CD14-positive monocyte (primary cell): ENCODE measurements around the gene EIF4ENIF1. TPM values are rescaled to one million over a fixed set of nuclear protein-coding genes. Genes with fewer than 3 reads are reported as not detected.
A peak's percentile ranks its signal among the peaks of the same experiment; 100 is the strongest.

Experiments used
- DNase-seq, 3 donors: peaks; one replicate each; pipeline ENCODE4 v3.0.0-alpha.2; 2011 to 2022
- H2AFZ ChIP-seq: 2 replicates; pipeline ENCODE4 v1.6.0; 2012; ENCODE audit warnings: mild to moderate bottlenecking, low read depth, low read length, inconsistent platforms; ENCODE audit not compliant: insufficient read depth, poor library complexity, severe bottlenecking
- H3K27ac ChIP-seq, 2 donors: 1 replicate in 1 of 2; 2 replicates in 1 of 2; pipeline ENCODE4 v1.5.1; 2012 to 2013; ENCODE audit warnings: low read length in 2 of 2, control low read depth in 1 of 2, inconsistent platforms in 1 of 2, low read depth in 1 of 2, mild to moderate bottlenecking in 1 of 2
- H3K27me3 ChIP-seq, 2 donors: one replicate each; pipeline versions ENCODE4 v1.6.0 to v1.6.1; 2011 to 2013; ENCODE audit warnings: low read length in 2 of 2; ENCODE audit not compliant: control insufficient read depth in 2 of 2, insufficient read depth in 2 of 2
- H3K36me3 ChIP-seq, 2 donors: replicated peaks in 1 of 2; 1 replicate in 1 of 2; 2 replicates in 1 of 2; pipeline versions ENCODE4 v1.5.1 to v1.6.1; 2012 to 2013; ENCODE audit warnings: low read length in 2 of 2, control low read depth in 1 of 2, inconsistent platforms in 1 of 2, mild to moderate bottlenecking in 1 of 2; ENCODE audit not compliant: insufficient read depth in 2 of 2, control insufficient read depth in 1 of 2
- H3K4me1 ChIP-seq, 2 donors: 1 replicate in 1 of 2; 2 replicates in 1 of 2; pipeline versions ENCODE4 v1.5.1 to v1.6.1; 2012 to 2013; ENCODE audit warnings: low read length in 2 of 2, control low read depth in 1 of 2, inconsistent platforms in 1 of 2, mild to moderate bottlenecking in 1 of 2, moderate library complexity in 1 of 2; ENCODE audit not compliant: insufficient read depth in 2 of 2, control insufficient read depth in 1 of 2
- H3K4me2 ChIP-seq: replicated peaks from 2 replicates; pipeline ENCODE3; 2012; ENCODE audit warnings: low read length, moderate library complexity, mild to moderate bottlenecking; ENCODE audit not compliant: poor library complexity, severe bottlenecking; ENCODE audit errors: extremely low read depth
- H3K4me3 ChIP-seq, 3 experiments: fragments of 200-600 bp in 1 of 3; sonication (generic) in 1 of 3; replicated peaks in 1 of 3; 1 replicate in 2 of 3; 2 replicates in 1 of 3; pipeline ENCODE4 v1.5.1; 2011 to 2013; ENCODE audit warnings: low read length in 3 of 3, mild to moderate bottlenecking in 3 of 3, control low read depth in 2 of 3, low read depth in 2 of 3, inconsistent platforms in 1 of 3, moderate library complexity in 1 of 3
- H3K79me2 ChIP-seq: 2 replicates; pipeline ENCODE4 v1.6.0; 2012; ENCODE audit warnings: mild to moderate bottlenecking, control low read depth, inconsistent platforms, low read length, moderate library complexity; ENCODE audit not compliant: insufficient read depth
- H3K9ac ChIP-seq: 2 replicates; pipeline ENCODE4 v1.6.0; 2017; ENCODE audit warnings: low read length, mild to moderate bottlenecking; ENCODE audit not compliant: insufficient read depth, poor library complexity, severe bottlenecking
- H3K9me3 ChIP-seq, 2 donors: replicated peaks in 1 of 2; 1 replicate in 1 of 2; 2 replicates in 1 of 2; pipeline versions ENCODE4 v1.5.1 to v1.6.1; 2012 to 2013; ENCODE audit warnings: low read length in 2 of 2, control low read depth in 1 of 2; ENCODE audit not compliant: control insufficient read depth in 1 of 2, insufficient read depth in 1 of 2
- H4K20me1 ChIP-seq: 2 replicates; pipeline ENCODE4 v1.6.0; 2012; ENCODE audit warnings: mild to moderate bottlenecking, low read length, control low read depth, moderate library complexity; ENCODE audit not compliant: insufficient read depth
- H3K27ac Mint-ChIP-seq, 7 donors: one replicate each; pipeline ENCODE4 v1.8.0; 2020; ENCODE audit warnings: mild to moderate bottlenecking in 7 of 7, mixed read lengths in 7 of 7, moderate library complexity in 6 of 7, inconsistent platforms in 2 of 7
- H3K27me3 Mint-ChIP-seq, 3 donors: one replicate each; pipeline ENCODE4 v1.8.0; 2021 to 2022; ENCODE audit warnings: low read depth in 3 of 3, mild to moderate bottlenecking in 3 of 3, mixed read lengths in 3 of 3, moderate library complexity in 3 of 3, inconsistent platforms in 1 of 3
- H3K36me3 Mint-ChIP-seq, 2 donors: one replicate each; pipeline ENCODE4 v1.8.0; 2020; ENCODE audit warnings: mixed read lengths in 2 of 2, inconsistent platforms in 1 of 2, mild to moderate bottlenecking in 1 of 2
- H3K4me1 Mint-ChIP-seq: one replicate; pipeline ENCODE4 v1.8.0; 2020; ENCODE audit warnings: mild to moderate bottlenecking, mixed read lengths
- H3K4me3 Mint-ChIP-seq, 2 donors: one replicate each; pipeline ENCODE4 v1.8.0; 2020; ENCODE audit warnings: mild to moderate bottlenecking in 2 of 2, mixed read lengths in 2 of 2, moderate library complexity in 1 of 2
- H3K9me3 Mint-ChIP-seq, 7 donors: one replicate each; pipeline ENCODE4 v1.8.0; 2020 to 2022; ENCODE audit warnings: mixed read lengths in 7 of 7, mild to moderate bottlenecking in 6 of 7, moderate library complexity in 6 of 7, inconsistent platforms in 2 of 7
- CTCF ChIP-seq: fragments of 200-600 bp; IDR thresholded peaks from one replicate; pipeline ENCODE4 v1.8.0; 2022; ENCODE audit warnings: antibody characterized with exemption, mild to moderate bottlenecking
- WGBS: methylation state at CpG from one replicate; pipeline ENCODE4 v1.1.5; 2013; ENCODE audit warnings: missing lambda C conversion rate; ENCODE audit not compliant: insufficient coverage; 5-methylcytosine and 5-hydroxymethylcytosine counted together
- intact Hi-C, 2 donors: fragments of 100-400 bp; cut with micrococcal nuclease; formaldehyde crosslinking; loops; one replicate each; pipeline versions ENCODE4 v1.15.0 to v1.15.1; 2023
- polyA plus RNA-seq, 3 donors: library from polyadenylated mRNA; depleted of rRNA in 1 of 3; unstranded in 2 of 3; stranded (reverse) in 1 of 3; fragments of 300-500 nt in 2 of 3; fragments of >200 nt in 1 of 3; fragmentation: Illumina TruSeq in 2 of 3; gene quantifications; 1 replicate in 2 of 3; 2 replicates in 1 of 3; pipeline ENCODE4 v1.2.3, GENCODE V29; 2012 to 2021

The EIF4ENIF1 gene
- polyA plus RNA-seq, 3 donors = 2.5 to 17.0 (median 11.5) TPM

- Histone ChIP-seq H2AFZ (no peak overlapping the region), H3K79me2 (no peaks in the 10 kb centered on the region), H3K4me2 (no peak overlapping the region), H3K4me1 (no peaks in the 10 kb centered on the region), H3K9ac (no peak overlapping the region), H3K27me3 (no peaks in the 10 kb centered on the region), H3K4me3 (no peak overlapping the region), H3K27ac (no peak overlapping the region), H3K9me3 (no peaks in the 10 kb centered on the region), H3K36me3 (peaks cover 3 to 8% of the 10 kb centered on the region in 2 donors), H4K20me1 (no peaks in the 10 kb centered on the region)
- Mint-ChIP-seq H3K4me3 (no peak overlapping the region), H3K9me3 (no peaks in the 10 kb centered on the region), H3K36me3 (peaks cover 17 to 20% of the 10 kb centered on the region in 2 donors), H3K27ac (no peak overlapping the region), H3K27me3 (peaks cover 0 to 5% (median 2%) of the 10 kb centered on the region in 3 donors), H3K4me1 (no peaks in the 10 kb centered on the region)
- no peak for TF ChIP-seq CTCF
- 98% methylated on average over 5 of the region's 5 CpGs for WGBS
- intact Hi-C loops = loop anchor here in 1 of 2 donors (2.0 kb wide), 1 partner anchor 20 kb away; no protein-coding TSS in a partner anchor
- DNase-seq = no peak
Observed at GRCh38 chr22:31538815-31539214, 49.2 kb upstream of the EIF4ENIF1 start.

- peaks cover 17 to 23% of the 10 kb centered on the region in 2 donors for H3K36me3 Mint-ChIP-seq
- no peaks in the 10 kb centered on the region for H4K20me1 ChIP-seq
- no peaks in the 10 kb centered on the region for H3K9me3 Mint-ChIP-seq
- H3K4me3 ChIP-seq = no peak overlapping the region
- intact Hi-C loops = no loop called here
- WGBS = 100% methylated on average over 4 of the region's 8 CpGs
- H3K9me3 ChIP-seq = no peaks in the 10 kb centered on the region
- peaks cover 7% of the 10 kb centered on the region for H3K4me1 Mint-ChIP-seq
- no peak overlapping the region for H3K9ac ChIP-seq
- H3K36me3 ChIP-seq = peaks cover 3 to 8% of the 10 kb centered on the region in 2 donors
- H3K27ac Mint-ChIP-seq = peak overlapping the region in 1 of 7 donors; percentile 71
- H3K4me1 ChIP-seq = no peaks in the 10 kb centered on the region
- no peak overlapping the region for H3K27ac ChIP-seq
- no peak overlapping the region for H3K4me2 ChIP-seq
- TF ChIP-seq CTCF = no peak
- H3K27me3 Mint-ChIP-seq = peaks cover 0 to 5% (median 2%) of the 10 kb centered on the region in 3 donors
- H2AFZ ChIP-seq = no peak overlapping the region
- H3K79me2 ChIP-seq = no peaks in the 10 kb centered on the region
- no peak overlapping the region for H3K4me3 Mint-ChIP-seq
- no peaks in the 10 kb centered on the region for H3K27me3 ChIP-seq
- no peak for DNase-seq
Observed at GRCh38 chr22:31537019-31537535, 47.4 kb upstream of the EIF4ENIF1 start.
